Activated CD8-positive, alpha-beta T cell treated with anti-CD3 and anti-CD28 coated beads for 36 hours (primary cell): ENCODE data around the gene DTX4. TPM values are rescaled to one million over a fixed set of nuclear protein-coding genes. Genes with fewer than 3 reads are reported as not detected.

Experiments used
- ATAC-seq: fragments of 200-7000 bp; cut with Tn5 transposase; one replicate; pipeline ENCODE4 v1.10.0; 2021; ENCODE audit warnings: mild to moderate bottlenecking, moderate library complexity
- CTCF ChIA-PET: fragments of 350-600 bp; sonication (Branson Sonifier 250); formaldehyde crosslinking; loops from one replicate; lab custom pipeline; 2021; ENCODE audit warnings: antibody characterized with exemption; lab: Charles Lee
- POLR2A ChIA-PET: fragments of 350-600 bp; sonication (Branson Sonifier 250); formaldehyde crosslinking; loops from one replicate; lab custom pipeline; 2021; ENCODE audit warnings: antibody characterized with exemption; lab: Charles Lee
- DNase-seq: peaks from one replicate; pipeline ENCODE4 v3.0.0-alpha.2; 2020
- H3K27ac Mint-ChIP-seq: one replicate; pipeline ENCODE4 v1.8.0; 2021; ENCODE audit warnings: mild to moderate bottlenecking, mixed read lengths
- H3K27me3 Mint-ChIP-seq: one replicate; pipeline ENCODE4 v1.8.0; 2021; ENCODE audit warnings: mixed read lengths
- H3K36me3 Mint-ChIP-seq: one replicate; pipeline ENCODE4 v1.8.0; 2021; ENCODE audit warnings: low read depth, mixed read lengths
- H3K4me1 Mint-ChIP-seq: one replicate; pipeline ENCODE4 v1.8.0; 2021; ENCODE audit warnings: low read depth, mixed read lengths
- H3K4me3 Mint-ChIP-seq: one replicate; pipeline ENCODE4 v1.8.0; 2021; ENCODE audit warnings: mild to moderate bottlenecking, moderate library complexity, mixed read lengths
- H3K9me3 Mint-ChIP-seq: one replicate; pipeline ENCODE4 v1.8.0; 2021; ENCODE audit warnings: mixed read lengths
- intact Hi-C: fragments of 100-400 bp; cut with micrococcal nuclease; formaldehyde crosslinking; loops from one replicate; pipeline ENCODE4 v1.10.0; 2022
- total RNA-seq, 2 experiments: library from RNA; stranded (reverse); gene quantifications; one replicate each; pipeline ENCODE4 v1.2.3, GENCODE V29; 2021
- TF ChIP-seq, protein P1 (sequence below): fragments of 200-600 bp; IDR thresholded peaks from one replicate; pipeline ENCODE4 v1.8.0; 2022; ENCODE audit warnings: antibody characterized with exemption, mild to moderate bottlenecking

Gene DTX4
- total RNA-seq, 2 experiments from 2014 or later = 0.16 to 0.29 TPM

DNA sequence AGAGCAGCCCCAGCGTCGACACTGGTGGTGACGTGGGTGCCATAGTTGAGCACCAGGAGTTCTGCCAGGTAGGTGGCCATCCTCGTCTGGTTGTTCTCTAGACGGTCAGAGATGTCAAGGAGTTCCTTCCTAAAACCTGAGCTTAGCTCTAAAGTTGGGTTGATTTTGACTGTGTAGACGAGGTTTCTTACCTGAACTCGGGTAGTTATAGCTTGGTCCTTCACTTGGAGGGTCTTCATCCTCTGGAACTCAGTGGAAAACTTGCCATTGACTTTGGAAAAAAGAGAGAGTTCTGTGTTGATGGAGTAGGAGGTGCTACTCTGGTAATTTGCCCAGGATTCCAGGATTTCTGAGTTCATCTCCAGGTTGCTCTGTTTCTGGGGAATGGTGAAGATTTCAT is 40.3 kb downstream of the DTX4 start:
- Mint-ChIP-seq H3K36me3 (no peaks in the 10 kb centered on the region), H3K9me3 (no peaks in the 10 kb centered on the region), H3K27me3 (peaks cover 13% of the 10 kb centered on the region), H3K4me3 (no peak overlapping the region), H3K27ac (no peak overlapping the region), H3K4me1 (peaks cover 26% of the 10 kb centered on the region)
- no peak for ATAC-seq
- ChIA-PET CTCF (interaction anchor here (1.5 to 3.2 kb wide), 2 partner anchors 9 to 11 kb away, joined by 4 to 10 read pairs; no protein-coding TSS in a partner anchor), POLR2A (no interaction called here)
- TF ChIP-seq, protein P1, sequence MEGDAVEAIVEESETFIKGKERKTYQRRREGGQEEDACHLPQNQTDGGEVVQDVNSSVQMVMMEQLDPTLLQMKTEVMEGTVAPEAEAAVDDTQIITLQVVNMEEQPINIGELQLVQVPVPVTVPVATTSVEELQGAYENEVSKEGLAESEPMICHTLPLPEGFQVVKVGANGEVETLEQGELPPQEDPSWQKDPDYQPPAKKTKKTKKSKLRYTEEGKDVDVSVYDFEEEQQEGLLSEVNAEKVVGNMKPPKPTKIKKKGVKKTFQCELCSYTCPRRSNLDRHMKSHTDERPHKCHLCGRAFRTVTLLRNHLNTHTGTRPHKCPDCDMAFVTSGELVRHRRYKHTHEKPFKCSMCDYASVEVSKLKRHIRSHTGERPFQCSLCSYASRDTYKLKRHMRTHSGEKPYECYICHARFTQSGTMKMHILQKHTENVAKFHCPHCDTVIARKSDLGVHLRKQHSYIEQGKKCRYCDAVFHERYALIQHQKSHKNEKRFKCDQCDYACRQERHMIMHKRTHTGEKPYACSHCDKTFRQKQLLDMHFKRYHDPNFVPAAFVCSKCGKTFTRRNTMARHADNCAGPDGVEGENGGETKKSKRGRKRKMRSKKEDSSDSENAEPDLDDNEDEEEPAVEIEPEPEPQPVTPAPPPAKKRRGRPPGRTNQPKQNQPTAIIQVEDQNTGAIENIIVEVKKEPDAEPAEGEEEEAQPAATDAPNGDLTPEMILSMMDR = no peak
- intact Hi-C loops = no loop called here
- DNase-seq = no peak

DNA sequence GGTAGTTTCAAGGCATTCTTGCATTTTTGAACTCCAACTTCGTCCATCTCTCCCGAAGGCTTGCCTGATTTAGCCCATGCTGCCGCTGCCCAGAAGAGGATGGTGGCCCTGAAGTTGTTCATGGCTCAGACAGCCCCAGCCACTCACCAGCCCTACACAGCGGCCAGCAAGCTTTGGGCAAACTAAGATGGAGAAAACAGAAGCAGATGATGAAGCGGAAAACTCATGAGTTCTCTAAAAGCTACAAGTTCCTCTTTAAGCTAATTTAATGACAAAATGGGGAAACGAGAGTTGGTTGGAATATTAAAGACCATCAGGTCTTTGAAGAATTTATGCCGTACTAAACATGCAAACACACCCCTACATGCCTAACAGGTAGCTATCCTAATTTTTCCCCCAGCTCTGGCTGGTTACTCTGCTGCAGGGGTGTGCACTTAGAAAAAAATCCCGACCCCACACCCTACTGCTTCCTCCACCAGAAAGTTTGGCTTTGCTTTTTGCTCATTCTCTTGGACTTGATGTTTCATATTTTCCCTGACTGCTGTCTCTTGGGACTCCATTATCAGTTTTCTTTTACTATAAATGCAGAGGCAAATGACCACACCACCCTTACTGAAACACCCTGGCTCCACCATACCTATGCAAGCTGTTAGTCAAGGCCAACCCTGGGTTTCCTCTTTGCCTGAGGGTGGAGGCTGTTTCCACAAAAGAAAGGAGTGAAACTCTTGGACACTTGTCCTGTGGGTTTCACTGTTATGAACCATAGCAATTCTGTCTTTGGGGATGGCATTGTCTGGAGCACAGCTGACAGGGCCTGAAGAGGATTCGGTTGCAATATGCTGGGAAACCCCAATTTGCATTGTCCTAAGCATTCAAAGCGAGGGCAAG is 41.1 kb downstream of the DTX4 start, which contains the start of gene MPEG1:
TSS of gene MPEG1 (minus strand) at position 184 of the 888 bp plus-strand sequence. CDS start at position 122, 62 bp downstream.
- TF ChIP-seq, protein P1 = no peak
- peaks cover 20% of the 10 kb centered on the region for H3K4me1 Mint-ChIP-seq
- no peak for ATAC-seq
- no peaks in the 10 kb centered on the region for H3K9me3 Mint-ChIP-seq
- DNase-seq = no peak
- H3K27ac Mint-ChIP-seq = no peak within 1 kb of the TSS
- H3K4me3 Mint-ChIP-seq = no peak within 1 kb of the TSS
- intact Hi-C loops = no loop called here
- ChIA-PET CTCF (interaction anchor here (0.6 to 3.2 kb wide), 4 partner anchors 10 to 52 kb away, joined by 3 to 10 read pairs (median 4); no protein-coding TSS in a partner anchor), POLR2A (no interaction called here)
- H3K27me3 Mint-ChIP-seq = peaks cover 13% of the 10 kb centered on the region
- H3K36me3 Mint-ChIP-seq = no peaks in the 10 kb centered on the region

DNA sequence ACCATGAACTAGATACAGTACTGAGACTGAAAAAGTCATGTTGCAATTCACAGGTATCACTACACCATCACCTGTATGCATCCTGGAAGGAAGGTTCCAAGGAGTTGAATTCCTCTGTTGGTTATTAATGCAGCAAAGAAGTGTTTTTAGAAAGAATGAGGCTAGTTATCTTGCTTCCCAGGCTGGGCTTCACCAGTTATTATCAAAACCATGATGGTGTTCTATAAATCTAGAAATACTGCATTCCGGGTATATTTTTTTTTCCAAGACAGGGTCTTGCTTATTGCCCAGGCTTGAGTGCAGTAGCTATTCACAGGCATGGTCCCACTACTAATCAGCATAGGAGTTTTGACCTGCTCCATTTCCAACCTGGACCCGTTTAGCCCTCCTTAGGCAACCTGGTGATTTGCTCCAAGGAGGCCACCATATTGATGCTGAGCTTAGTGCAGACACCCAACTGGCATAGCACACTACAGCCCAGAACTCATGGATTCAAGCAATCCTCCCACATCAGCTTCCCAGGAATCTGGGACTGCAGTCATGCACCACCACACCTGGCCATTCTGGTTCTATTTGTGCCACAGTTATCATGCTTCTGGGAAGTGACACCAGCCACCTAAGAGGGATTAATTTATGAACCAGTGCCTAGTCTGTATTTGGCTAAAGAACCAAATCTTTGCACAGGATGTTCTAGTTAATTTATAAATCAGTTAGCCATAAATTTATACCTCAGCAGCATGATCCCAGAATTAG is 42.4 kb downstream of the DTX4 start:
- no peak for DNase-seq
- Mint-ChIP-seq H3K4me1 (peaks cover 8% of the 10 kb centered on the region), H3K27ac (no peak overlapping the region), H3K27me3 (peaks cover 13% of the 10 kb centered on the region), H3K4me3 (no peak overlapping the region), H3K9me3 (no peaks in the 10 kb centered on the region), H3K36me3 (no peaks in the 10 kb centered on the region)
- intact Hi-C loops = no loop called here
- CTCF ChIA-PET = interaction anchor here (1.3 kb wide), 1 partner anchor 12 kb away, joined by 3 read pairs; no protein-coding TSS in a partner anchor
- TF ChIP-seq, protein P1 = no peak
- ATAC-seq = no peak
- POLR2A ChIA-PET = no interaction called here

DNA sequence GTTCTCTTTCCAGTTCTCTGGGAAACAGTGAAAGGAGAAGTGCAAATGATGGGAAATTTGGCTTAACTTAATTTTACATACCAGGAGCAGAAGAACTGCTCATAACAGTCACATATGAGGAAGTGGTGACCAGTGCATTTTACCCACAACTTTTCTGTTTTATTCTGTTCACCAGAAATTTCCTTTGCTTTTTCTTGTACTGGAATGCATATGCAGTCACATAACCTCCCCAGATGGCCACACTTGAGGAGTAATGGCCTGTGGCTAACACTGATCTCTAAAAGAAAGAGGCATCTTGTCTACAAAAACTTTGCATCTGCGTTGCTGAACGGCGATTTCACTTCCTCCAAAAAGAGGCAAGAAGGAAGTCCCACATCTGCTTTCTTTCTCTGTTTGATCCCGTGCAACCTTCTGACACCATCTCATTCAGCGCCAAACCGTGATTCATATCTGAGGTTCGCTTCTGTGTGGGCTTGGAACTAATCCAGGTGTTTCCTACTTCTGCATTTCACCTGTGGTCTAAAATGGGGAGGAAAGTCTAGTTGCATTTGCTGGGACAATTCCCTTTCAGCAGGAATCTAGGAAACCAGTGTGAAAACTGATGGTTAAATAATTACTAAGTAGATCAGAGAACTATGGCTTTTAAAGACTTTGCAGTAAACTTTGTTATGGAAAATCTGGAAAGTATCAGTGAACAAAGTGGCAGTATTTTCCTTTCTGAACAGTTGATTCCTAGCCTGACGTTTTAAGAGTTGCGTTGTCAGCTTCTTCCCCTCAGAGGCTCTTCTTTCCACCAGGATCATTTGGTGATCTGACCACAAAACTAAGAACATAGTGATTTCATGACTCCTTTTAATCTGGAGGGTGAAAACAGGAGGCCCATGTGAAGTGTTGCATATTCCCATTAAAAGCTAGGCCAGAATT is 45.0 kb downstream of the DTX4 start:
- ATAC-seq = peak; percentile 53
- CTCF ChIA-PET = no interaction called here

More for the DNA sequence above, 45.0 kb downstream of the DTX4 start:
- intact Hi-C loops = no loop called here
- Mint-ChIP-seq H3K27me3 (peaks cover 4% of the 10 kb centered on the region), H3K4me1 (peaks cover 8% of the 10 kb centered on the region), H3K27ac (no peak overlapping the region), H3K9me3 (no peaks in the 10 kb centered on the region), H3K36me3 (no peaks in the 10 kb centered on the region), H3K4me3 (no peak overlapping the region)
- TF ChIP-seq, protein P1 = no peak
- peak; percentile 29 for DNase-seq
- POLR2A ChIA-PET = no interaction called here
